Neuronal stem cell (in vitro differentiated cells): ENCODE data around the gene KNOP1.
"Not testable (repeated sequence)": the region's sequence is repeated elsewhere in the genome, so short reads cannot be mapped to it uniquely, and the experiment has no call there.

Source experiments
- DNase-seq: peaks from one replicate; pipeline ENCODE4 v3.0.0-alpha.2; 2013; ENCODE audit warnings: low spot score
- H2AFZ ChIP-seq: one replicate; pipeline ENCODE4 v1.6.1; 2013; ENCODE audit warnings: mild to moderate bottlenecking, low read length, inconsistent platforms
- H2AK5ac ChIP-seq: 2 replicates; pipeline ENCODE4 v1.6.1; 2013; ENCODE audit warnings: low read depth, mild to moderate bottlenecking, inconsistent platforms, low read length, moderate library complexity, mixed read lengths
- H2BK120ac ChIP-seq: 2 replicates; pipeline ENCODE4 v1.6.1; 2013; ENCODE audit warnings: low read depth, mild to moderate bottlenecking, inconsistent platforms, low read length, moderate library complexity, mixed read lengths
- H2BK12ac ChIP-seq: one replicate; pipeline ENCODE4 v1.6.1; 2013; ENCODE audit warnings: low read length, inconsistent platforms
- H2BK15ac ChIP-seq: 2 replicates; pipeline ENCODE4 v1.6.1; 2013; ENCODE audit warnings: mild to moderate bottlenecking, low read length, inconsistent platforms, mixed read lengths
- H2BK5ac ChIP-seq: one replicate; pipeline ENCODE4 v1.6.1; 2013; ENCODE audit warnings: inconsistent platforms, mild to moderate bottlenecking, low read length, moderate library complexity
- H3K14ac ChIP-seq: one replicate; pipeline ENCODE4 v1.6.1; 2013; ENCODE audit warnings: low read length, inconsistent platforms
- H3K18ac ChIP-seq: 2 replicates; pipeline ENCODE4 v1.6.1; 2013; ENCODE audit warnings: low read length, inconsistent platforms
- H3K23ac ChIP-seq: 2 replicates; pipeline ENCODE4 v1.6.1; 2013; ENCODE audit warnings: low read depth, mild to moderate bottlenecking, mixed read lengths, low read length, inconsistent platforms; ENCODE audit not compliant: poor library complexity
- H3K27ac ChIP-seq: replicated peaks from 3 replicates; pipeline ENCODE4 v1.5.1; 2013; ENCODE audit warnings: low read length, inconsistent platforms
- H3K27me3 ChIP-seq, 3 experiments: 2 replicates each; pipeline ENCODE4 v1.6.1; 2013; ENCODE audit warnings: low read length in 3 of 3, mild to moderate bottlenecking in 2 of 3, inconsistent platforms in 1 of 3, low read depth in 1 of 3, mixed read lengths in 1 of 3, moderate library complexity in 1 of 3; ENCODE audit not compliant: control insufficient read depth in 3 of 3, insufficient read depth in 3 of 3
- H3K36me3 ChIP-seq, 2 donors: replicated peaks in 1 of 2; 2 replicates each; pipeline ENCODE4 v1.6.1; 2013; ENCODE audit warnings: low read length in 2 of 2; ENCODE audit not compliant: control insufficient read depth in 2 of 2, insufficient read depth in 2 of 2
- H3K4ac ChIP-seq: 2 replicates; pipeline ENCODE4 v1.6.1; 2013; ENCODE audit warnings: inconsistent platforms, mild to moderate bottlenecking, low read length, moderate library complexity
- H3K4me1 ChIP-seq, 2 donors: 1 replicate in 1 of 2; 2 replicates in 1 of 2; pipeline ENCODE4 v1.6.1; 2013; ENCODE audit warnings: low read length in 2 of 2, low read depth in 1 of 2; ENCODE audit not compliant: control insufficient read depth in 2 of 2, insufficient read depth in 1 of 2
- H3K4me2 ChIP-seq: one replicate; pipeline ENCODE4 v1.6.1; 2013; ENCODE audit warnings: mild to moderate bottlenecking, low read length, inconsistent platforms; ENCODE audit not compliant: insufficient read depth, poor library complexity, severe bottlenecking
- H3K4me3 ChIP-seq, 2 donors: 2 replicates each; pipeline ENCODE4 v1.5.1; 2013; ENCODE audit warnings: low read length in 2 of 2, mild to moderate bottlenecking in 2 of 2, inconsistent platforms in 1 of 2, moderate library complexity in 1 of 2
- H3K79me1 ChIP-seq: one replicate; pipeline ENCODE4 v1.6.1; 2013; ENCODE audit warnings: low read depth, mild to moderate bottlenecking, inconsistent platforms, low read length, moderate library complexity
- H3K9ac ChIP-seq: one replicate; pipeline ENCODE4 v1.6.1; 2013; ENCODE audit warnings: mild to moderate bottlenecking, low read depth, low read length, inconsistent platforms; ENCODE audit not compliant: poor library complexity
- H3K9me3 ChIP-seq, 2 donors: replicated peaks in 1 of 2; 2 replicates each; pipeline versions ENCODE3 to v1.6.1; 2013; ENCODE audit warnings: low read length in 2 of 2, mild to moderate bottlenecking in 2 of 2, inconsistent platforms in 1 of 2, low read depth in 1 of 2, mixed read lengths in 1 of 2, moderate library complexity in 1 of 2; ENCODE audit not compliant: control insufficient read depth in 2 of 2, insufficient read depth in 1 of 2
- H4K8ac ChIP-seq: one replicate; pipeline ENCODE4 v1.6.1; 2013; ENCODE audit warnings: low read depth, mild to moderate bottlenecking, inconsistent platforms, low read length, moderate library complexity
- H4K91ac ChIP-seq: one replicate; pipeline ENCODE4 v1.6.1; 2013; ENCODE audit warnings: low read length, low read depth, mild to moderate bottlenecking, inconsistent platforms; ENCODE audit not compliant: poor library complexity
- WGBS, 2 donors: extraction: QIAGEN DNeasy Blood & Tissue Kit; methylation state at CpG; one replicate each; pipeline ENCODE4 v1.1.7; 2013; ENCODE audit warnings: missing lambda C conversion rate in 2 of 2, mixed read lengths in 1 of 2; ENCODE audit not compliant: insufficient read length in 2 of 2, insufficient replicate concordance in 1 of 2; ENCODE audit errors: extremely low coverage in 2 of 2; 5-methylcytosine and 5-hydroxymethylcytosine counted together

The KNOP1 gene

DNA sequence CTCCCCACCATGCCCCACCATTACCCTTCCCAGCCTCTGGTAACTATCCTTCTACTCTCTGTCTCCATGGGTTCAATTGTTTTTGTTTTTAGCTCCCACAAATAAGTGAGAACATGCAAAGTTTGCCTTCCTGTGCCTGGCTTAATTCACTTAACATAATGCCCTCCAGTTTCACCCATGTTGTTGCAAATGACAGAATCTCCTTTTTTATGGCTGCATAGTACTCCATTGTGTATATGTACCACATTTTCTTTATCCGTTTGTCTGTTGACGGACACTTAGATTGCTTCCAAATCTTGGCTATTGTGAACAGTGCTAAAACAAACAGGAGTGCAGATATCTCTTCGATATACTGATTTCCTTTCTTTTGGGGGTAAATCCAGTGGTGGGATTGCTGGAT lies 52.7 kb downstream of the KNOP1 start:
- H3K14ac ChIP-seq, H3K18ac ChIP-seq, H2AFZ ChIP-seq, H2BK5ac ChIP-seq, H4K91ac ChIP-seq, H4K8ac ChIP-seq, H3K27me3 ChIP-seq, H2AK5ac ChIP-seq, H3K4me1 ChIP-seq, H3K4me2 ChIP-seq, H2BK12ac ChIP-seq, H3K9ac ChIP-seq, H2BK120ac ChIP-seq, H3K4ac ChIP-seq, H2BK15ac ChIP-seq, H3K23ac ChIP-seq, H3K4me3 ChIP-seq, H3K27ac ChIP-seq, DNase-seq, H3K79me1 ChIP-seq: not testable (repeated sequence)
- peaks cover 5 to 48% of the 10 kb centered on the region in 2 donors for H3K36me3 ChIP-seq
- H3K9me3 ChIP-seq: peaks cover 3 to 17% of the 10 kb centered on the region in 2 donors
- no CpG with 5 or more reads among the region's 3 CpGs for WGBS, 2 donors

DNA sequence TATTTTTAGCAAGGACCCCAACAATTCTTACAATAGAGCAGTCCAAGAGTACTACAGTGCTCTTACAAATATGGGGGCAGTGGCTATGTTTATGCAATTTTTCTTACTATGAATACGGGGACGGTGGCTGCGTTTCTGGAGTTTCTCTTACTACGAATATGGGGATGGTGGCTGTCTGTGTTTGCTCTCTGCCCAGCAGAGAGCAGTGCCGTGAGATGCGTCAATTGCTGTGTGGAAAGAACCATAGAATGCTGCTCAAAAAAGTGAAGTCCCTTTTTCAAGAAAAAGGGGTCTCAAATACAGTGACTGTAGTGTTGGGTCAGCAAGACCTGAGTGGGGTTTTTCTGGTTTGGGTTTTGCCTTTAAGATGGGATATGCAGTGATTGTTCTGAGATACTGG lies 53.9 kb downstream of the KNOP1 start:
- Histone ChIP-seq H3K14ac (no peak overlapping the region), H3K18ac (no peak overlapping the region), H2AK5ac (no peak overlapping the region), H3K27ac (no peak overlapping the region), H2BK5ac (no peak overlapping the region), H3K79me1 (no peaks in the 10 kb centered on the region), H3K23ac (no peak overlapping the region), H4K91ac (no peak overlapping the region), H4K8ac (no peak overlapping the region), H2BK12ac (no peak overlapping the region), H3K36me3 (peaks cover 3 to 43% of the 10 kb centered on the region in 2 donors), H3K9ac (no peak overlapping the region), H3K4me1 (peaks cover 0 to 4% of the 10 kb centered on the region in 2 donors), H2AFZ (no peak overlapping the region), H3K4me2 (no peak overlapping the region), H3K27me3 (no peaks in the 10 kb centered on the region), H3K4ac (no peak overlapping the region), H3K9me3 (peaks cover 3 to 17% of the 10 kb centered on the region in 2 donors), H2BK120ac (no peak overlapping the region), H3K4me3 (no peak overlapping the region), H2BK15ac (no peak overlapping the region)
- no CpG with 5 or more reads among the region's 6 CpGs for WGBS, 2 donors
- no peak for DNase-seq

- Histone ChIP-seq H3K36me3 (peaks cover 3 to 45% of the 10 kb centered on the region in 2 donors), H3K4ac (no peak overlapping the region), H2BK5ac (no peak overlapping the region), H3K4me2 (no peak overlapping the region), H3K4me1 (peaks cover 0 to 4% of the 10 kb centered on the region in 2 donors), H2BK12ac (no peak overlapping the region), H3K27ac (no peak overlapping the region), H2AK5ac (no peak overlapping the region), H3K18ac (no peak overlapping the region), H3K14ac (no peak overlapping the region), H3K79me1 (no peaks in the 10 kb centered on the region), H4K8ac (no peak overlapping the region), H3K9ac (no peak overlapping the region), H3K27me3 (no peaks in the 10 kb centered on the region), H2BK120ac (no peak overlapping the region), H4K91ac (no peak overlapping the region), H2BK15ac (no peak overlapping the region), H2AFZ (no peak overlapping the region), H3K23ac (no peak overlapping the region), H3K9me3 (peaks cover 3 to 17% of the 10 kb centered on the region in 2 donors), H3K4me3 (no peak overlapping the region)
- no CpG with 5 or more reads among the region's 7 CpGs for WGBS, 2 donors
- DNase-seq: no peak
Measured at GRCh38 chr16:19662351-19662750, 55.7 kb downstream of the KNOP1 start.

DNA sequence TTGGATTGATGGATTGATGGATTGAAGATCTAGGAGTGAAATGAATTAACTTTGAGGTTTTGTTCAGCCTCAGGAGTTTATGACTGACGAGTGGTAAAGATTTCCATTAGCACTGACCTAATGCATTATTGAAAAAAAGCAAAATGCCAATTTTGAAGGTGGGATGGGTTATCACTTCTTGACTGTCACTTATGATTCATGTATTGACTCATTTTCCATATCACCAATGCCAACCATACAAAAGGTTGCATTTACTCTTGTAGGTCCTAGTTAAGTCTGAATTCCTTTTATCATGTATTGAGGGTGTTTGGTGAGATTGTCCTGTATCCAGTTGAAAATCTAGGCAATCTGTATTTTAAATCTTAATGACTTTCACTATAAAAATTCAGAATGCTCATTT lies 57.6 kb downstream of the KNOP1 start:
- Histone ChIP-seq H3K27me3 (no peaks in the 10 kb centered on the region), H2AFZ (no peak overlapping the region), H3K27ac (no peak overlapping the region), H2BK5ac (no peak overlapping the region), H2BK120ac (no peak overlapping the region), H4K91ac (no peak overlapping the region), H3K23ac (no peak overlapping the region), H3K14ac (no peak overlapping the region), H2AK5ac (no peak overlapping the region), H3K9me3 (peaks cover 3 to 16% of the 10 kb centered on the region in 2 donors), H3K4me1 (peaks cover 0 to 4% of the 10 kb centered on the region in 2 donors), H3K79me1 (no peaks in the 10 kb centered on the region), H2BK15ac (no peak overlapping the region), H3K4me2 (no peak overlapping the region), H3K36me3 (peaks cover 3 to 57% of the 10 kb centered on the region in 2 donors), H3K9ac (no peak overlapping the region), H3K18ac (no peak overlapping the region), H2BK12ac (no peak overlapping the region), H4K8ac (no peak overlapping the region), H3K4me3 (no peak overlapping the region), H3K4ac (no peak overlapping the region)
- no peak for DNase-seq
- no CpG with 5 or more reads among the region's 1 CpG for WGBS, 2 donors
